Epithelial cell of esophagus (primary cell): Measurements from ENCODE around the gene KATNB1.
"Not testable (repeated sequence)": the region's sequence is repeated elsewhere in the genome, so short reads cannot be mapped to it uniquely, and the experiment has no call there.

Experiments used
- DNase-seq: peaks from one replicate; pipeline ENCODE4 v3.0.0; 2010; ENCODE audit warnings: low read depth
- H3K4me3 ChIP-seq: 2 replicates; pipeline ENCODE4 v1.5.1; 2011; ENCODE audit warnings: mild to moderate bottlenecking, low read length, control low read depth
- TF ChIP-seq, protein P1 (sequence below): IDR thresholded peaks from 2 replicates; pipeline ENCODE4 v1.5.1; 2011; ENCODE audit warnings: low read depth, mild to moderate bottlenecking, low read length, control low read depth, inconsistent platforms; ENCODE audit not compliant: insufficient read depth; ENCODE audit errors: missing control alignments

KATNB1 gene

DNA sequence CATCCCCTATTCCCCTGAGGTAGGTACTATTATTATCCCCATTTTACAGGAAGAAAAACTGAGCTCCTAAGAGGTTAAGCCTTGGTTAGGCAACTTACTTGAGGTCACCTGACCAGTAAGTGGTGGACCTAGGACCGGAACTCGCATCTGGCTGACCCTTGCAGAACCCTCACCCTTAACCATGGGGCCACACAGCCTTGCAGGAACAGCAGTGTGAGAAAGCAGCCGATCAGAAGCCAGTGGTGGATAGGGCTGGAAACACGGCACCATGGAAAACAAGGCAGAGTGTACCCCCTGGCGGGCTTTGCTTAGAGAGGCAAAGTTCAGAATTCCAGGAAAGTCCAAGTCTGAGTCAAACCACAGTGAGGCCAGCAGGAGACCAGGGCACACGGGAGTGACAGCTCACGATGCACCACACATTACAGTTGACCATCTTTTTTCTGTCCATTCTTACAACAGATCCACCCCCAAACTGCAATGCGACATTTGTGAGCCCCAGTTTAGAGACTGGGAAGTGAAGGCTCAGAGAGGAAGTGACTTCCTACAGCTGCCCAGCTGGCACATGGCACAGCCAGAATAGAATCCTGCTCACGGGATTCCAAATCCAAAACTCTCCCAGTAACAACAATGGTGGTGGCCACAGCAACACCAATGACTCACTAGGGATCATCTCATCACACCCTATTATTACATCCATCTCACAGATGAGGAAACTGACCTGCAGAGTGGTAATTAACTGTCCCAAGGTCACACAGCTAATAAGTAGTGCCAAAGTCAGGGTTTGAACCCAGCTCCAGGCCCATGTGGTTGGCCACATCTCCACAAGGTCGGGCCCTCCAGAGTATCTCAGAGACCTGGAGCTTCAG, 46.4 kb downstream of the KATNB1 start:
- TF ChIP-seq, protein P1, sequence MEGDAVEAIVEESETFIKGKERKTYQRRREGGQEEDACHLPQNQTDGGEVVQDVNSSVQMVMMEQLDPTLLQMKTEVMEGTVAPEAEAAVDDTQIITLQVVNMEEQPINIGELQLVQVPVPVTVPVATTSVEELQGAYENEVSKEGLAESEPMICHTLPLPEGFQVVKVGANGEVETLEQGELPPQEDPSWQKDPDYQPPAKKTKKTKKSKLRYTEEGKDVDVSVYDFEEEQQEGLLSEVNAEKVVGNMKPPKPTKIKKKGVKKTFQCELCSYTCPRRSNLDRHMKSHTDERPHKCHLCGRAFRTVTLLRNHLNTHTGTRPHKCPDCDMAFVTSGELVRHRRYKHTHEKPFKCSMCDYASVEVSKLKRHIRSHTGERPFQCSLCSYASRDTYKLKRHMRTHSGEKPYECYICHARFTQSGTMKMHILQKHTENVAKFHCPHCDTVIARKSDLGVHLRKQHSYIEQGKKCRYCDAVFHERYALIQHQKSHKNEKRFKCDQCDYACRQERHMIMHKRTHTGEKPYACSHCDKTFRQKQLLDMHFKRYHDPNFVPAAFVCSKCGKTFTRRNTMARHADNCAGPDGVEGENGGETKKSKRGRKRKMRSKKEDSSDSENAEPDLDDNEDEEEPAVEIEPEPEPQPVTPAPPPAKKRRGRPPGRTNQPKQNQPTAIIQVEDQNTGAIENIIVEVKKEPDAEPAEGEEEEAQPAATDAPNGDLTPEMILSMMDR, result no peak
- peak; percentile 41 for DNase-seq
- no peak overlapping the region for H3K4me3 ChIP-seq

- not testable (repeated sequence) for DNase-seq
Measured at GRCh38 chr16:57782607-57783055, 47.1 kb downstream of the KATNB1 start.

GRCh38 chr16:57783116-57783515, 47.5 kb downstream of the KATNB1 start:
- TF ChIP-seq, protein P1, result no peak
- no peak for DNase-seq
- no peak overlapping the region for H3K4me3 ChIP-seq

More at GRCh38 chr16:57782607-57783055, 47.1 kb downstream of the KATNB1 start:
- H3K4me3 ChIP-seq, result not testable (repeated sequence)

GRCh38 chr16:57783883-57784282, 48.3 kb downstream of the KATNB1 start:
- no peak overlapping the region for H3K4me3 ChIP-seq
- TF ChIP-seq, protein P1, result no peak
- no peak for DNase-seq

- H3K4me3 ChIP-seq, result no peak overlapping the region
- no peak for DNase-seq
- TF ChIP-seq, protein P1, result no peak
Measured at GRCh38 chr16:57784334-57784733, 48.8 kb downstream of the KATNB1 start.

DNA sequence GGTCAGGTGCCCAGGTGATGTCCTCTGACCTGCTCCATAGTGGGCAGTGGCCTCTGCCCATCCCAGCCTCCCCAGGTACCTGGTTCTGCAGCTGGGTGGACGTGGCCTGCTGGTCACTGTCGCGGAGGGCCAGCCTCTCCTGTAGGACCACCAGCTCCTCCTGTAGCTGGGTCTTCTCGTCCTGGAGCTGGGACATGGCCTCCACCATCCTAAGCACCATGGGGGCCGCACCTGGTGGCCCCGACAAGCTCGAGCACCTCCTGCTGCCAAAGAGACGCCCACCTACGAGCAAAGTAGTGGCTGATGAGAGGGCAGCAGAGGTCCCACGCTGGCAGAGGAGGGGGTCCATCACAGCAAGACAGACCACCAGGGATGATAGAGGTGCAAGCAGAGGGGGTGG, 49.8 kb downstream of the KATNB1 start:
- H3K4me3 ChIP-seq, result no peak overlapping the region
- no peak for DNase-seq
- TF ChIP-seq, protein P1, result no peak

GRCh38 chr16:57785924-57786323, 50.4 kb downstream of the KATNB1 start:
- TF ChIP-seq, protein P1, result no peak
- no peak overlapping the region for H3K4me3 ChIP-seq
- no peak for DNase-seq
